Kidney (tissue), 14 donors: Measurements from ENCODE around the gene CASP2. TPM values are rescaled to one million over a fixed set of nuclear protein-coding genes. Genes with fewer than 3 reads are reported as not detected.
A peak's percentile ranks its signal among the peaks of the same experiment; 100 is the strongest.

ENCODE experiments used
- DNase-seq, 5 donors: peaks; one replicate each; pipeline ENCODE4 v3.0.0-alpha.2; 2013 to 2020
- FAIRE-seq: peaks from 2 replicates; lab custom pipeline; 2012; peaks lifted over from hg19 to GRCh38; lab: Jason Lieb, UNC
- H3K27ac ChIP-seq, 2 donors: one replicate each; pipeline ENCODE4 v1.7.0; 2013; ENCODE audit warnings: low read depth in 2 of 2, low read length in 2 of 2, inconsistent platforms in 1 of 2
- H3K27me3 ChIP-seq: one replicate; pipeline ENCODE4 v1.7.1; 2013; ENCODE audit warnings: low read length, inconsistent platforms; ENCODE audit not compliant: control insufficient read depth, insufficient read depth
- H3K36me3 ChIP-seq, 3 donors: one replicate each; pipeline versions ENCODE4 v1.7.0 to v1.7.1; 2013; ENCODE audit warnings: low read length in 3 of 3, control low read depth in 1 of 3, inconsistent platforms in 1 of 3; ENCODE audit not compliant: insufficient read depth in 3 of 3, control insufficient read depth in 2 of 3
- H3K4me1 ChIP-seq, 3 donors: one replicate each; pipeline versions ENCODE4 v1.7.0 to v1.7.1; 2013; ENCODE audit warnings: low read length in 3 of 3, inconsistent platforms in 1 of 3, low read depth in 1 of 3; ENCODE audit not compliant: control insufficient read depth in 2 of 3, insufficient read depth in 2 of 3
- H3K4me3 ChIP-seq, 3 donors: one replicate each; pipeline versions ENCODE4 v1.7.0 to v1.8.1; 2013; ENCODE audit warnings: low read length in 3 of 3, control low read depth in 1 of 3, inconsistent platforms in 1 of 3
- H3K9ac ChIP-seq, 3 donors: one replicate each; pipeline versions ENCODE4 v1.7.0 to v1.7.1; 2013; ENCODE audit warnings: low read length in 3 of 3, control low read depth in 1 of 3, inconsistent platforms in 1 of 3
- H3K9me3 ChIP-seq, 3 donors: one replicate each; pipeline versions ENCODE4 v1.7.0 to v1.7.1; 2013; ENCODE audit warnings: low read length in 3 of 3, control low read depth in 1 of 3, inconsistent platforms in 1 of 3; ENCODE audit not compliant: control insufficient read depth in 2 of 3, insufficient read depth in 1 of 3
- intact Hi-C: fragments of 100-400 bp; cut with DNase I; formaldehyde crosslinking; loops from one replicate; pipeline ENCODE4 v1.11.1; 2022
- polyA plus RNA-seq: library from polyadenylated mRNA; stranded (reverse); fragments of 350-450 nt; fragmentation: Illumina TruSeq; extraction: RNeasy Lipid Tissue Mini Kit (QIAGEN cat#74804); gene quantifications from one replicate; pipeline ENCODE4 v1.2.3, GENCODE V29; 2014; ENCODE audit warnings: low read depth, low replicate concordance; ENCODE audit not compliant: insufficient read depth
- total RNA-seq: library from RNA; stranded (reverse); fragmentation: NEBNext Ultra II Directional; extraction: Animal tissue kit (Norgen Biotek cat#: 25700); gene quantifications from one replicate; pipeline ENCODE4 v1.2.1, GENCODE V29; 2021
- TF ChIP-seq, protein P1 (sequence below): IDR thresholded peaks from 3 replicates; pipeline ENCODE4 v1.5.1; 2012; ENCODE audit warnings: mild to moderate bottlenecking, moderate library complexity, borderline replicate concordance; ENCODE audit not compliant: insufficient read depth; ENCODE audit errors: extremely low read depth
- donor health status: control.
- donor health status: control.
- donor health status: control.
- donor health status: control.
- donor health status: control.
- donor health status: DM: yes; HTN: yes; CAD: no.
- donor health status: Normal renal cell carcinoma (clear cell type).

CASP2 gene
- total and polyA plus RNA-seq, 2 donors from 2014 or later, result 6.6 to 36.2 TPM

- intact Hi-C loops, result no loop called here
- no peak overlapping the region for H3K4me3 ChIP-seq
- H3K27ac ChIP-seq, result peak overlapping the region in 1 of 2 donors; percentile 49
- DNase-seq (no peak), FAIRE-seq (no peak)
- TF ChIP-seq, protein P1, sequence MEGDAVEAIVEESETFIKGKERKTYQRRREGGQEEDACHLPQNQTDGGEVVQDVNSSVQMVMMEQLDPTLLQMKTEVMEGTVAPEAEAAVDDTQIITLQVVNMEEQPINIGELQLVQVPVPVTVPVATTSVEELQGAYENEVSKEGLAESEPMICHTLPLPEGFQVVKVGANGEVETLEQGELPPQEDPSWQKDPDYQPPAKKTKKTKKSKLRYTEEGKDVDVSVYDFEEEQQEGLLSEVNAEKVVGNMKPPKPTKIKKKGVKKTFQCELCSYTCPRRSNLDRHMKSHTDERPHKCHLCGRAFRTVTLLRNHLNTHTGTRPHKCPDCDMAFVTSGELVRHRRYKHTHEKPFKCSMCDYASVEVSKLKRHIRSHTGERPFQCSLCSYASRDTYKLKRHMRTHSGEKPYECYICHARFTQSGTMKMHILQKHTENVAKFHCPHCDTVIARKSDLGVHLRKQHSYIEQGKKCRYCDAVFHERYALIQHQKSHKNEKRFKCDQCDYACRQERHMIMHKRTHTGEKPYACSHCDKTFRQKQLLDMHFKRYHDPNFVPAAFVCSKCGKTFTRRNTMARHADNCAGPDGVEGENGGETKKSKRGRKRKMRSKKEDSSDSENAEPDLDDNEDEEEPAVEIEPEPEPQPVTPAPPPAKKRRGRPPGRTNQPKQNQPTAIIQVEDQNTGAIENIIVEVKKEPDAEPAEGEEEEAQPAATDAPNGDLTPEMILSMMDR, result no peak
- peaks cover 9 to 33% (median 16%) of the 10 kb centered on the region in 3 donors for H3K4me1 ChIP-seq
- no peaks in the 10 kb centered on the region for H3K9me3 ChIP-seq
- no peak overlapping the region for H3K9ac ChIP-seq
- H3K36me3 ChIP-seq, result no peaks in the 10 kb centered on the region
- no peaks in the 10 kb centered on the region for H3K27me3 ChIP-seq
These were observed 4.8 kb upstream of the CASP2 start for GRCh38 chr7:143283381-143283780.

- TF ChIP-seq, protein P1, result no peak
- Histone ChIP-seq H3K36me3 (no peaks in the 10 kb centered on the region), H3K27ac (peak within 1 kb of the TSS; percentile 82 to 88), H3K4me1 (peaks cover 2 to 30% (median 10%) of the 10 kb centered on the region in 3 donors), H3K9ac (peak within 1 kb of the TSS in 2 of 3 donors; percentile 13 to 71), H3K4me3 (peak within 1 kb of the TSS; percentile 56 to 78 (median 75)), H3K27me3 (no peaks in the 10 kb centered on the region), H3K9me3 (no peaks in the 10 kb centered on the region)
- intact Hi-C loops, result no loop called here
- peak; percentile 33 for FAIRE-seq
- DNase-seq, result peak; percentile 74 to 86 (median 84)
These were observed 3.3 kb upstream of the CASP2 start, which contains the start of gene TMEM139 for GRCh38 chr7:143284591-143285469. TMEM139 (plus strand) TSS chr7:143284958; CDS start chr7:143285958, 1,000 bp downstream.

DNA sequence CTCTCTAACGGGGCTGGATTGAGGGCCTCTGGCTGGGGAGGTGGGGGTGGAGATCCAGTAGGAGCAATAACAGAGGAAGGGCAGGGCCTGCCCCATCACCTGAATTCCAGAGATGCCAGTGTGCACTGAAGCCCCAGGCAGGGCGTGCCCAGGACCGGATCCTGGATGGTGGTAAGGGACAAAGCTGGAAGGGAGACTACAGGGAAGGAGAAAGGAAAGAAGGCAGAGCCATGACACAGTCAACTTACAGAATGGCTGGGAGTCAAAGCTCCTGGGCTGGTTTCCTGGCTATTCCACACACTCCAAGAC is 2.7 kb upstream of the CASP2 start:
- Histone ChIP-seq H3K27ac (peak overlapping the region; percentile 82 to 88), H3K4me1 (peaks cover 1 to 31% (median 10%) of the 10 kb centered on the region in 3 donors), H3K27me3 (no peaks in the 10 kb centered on the region), H3K4me3 (peak overlapping the region; percentile 56 to 78 (median 75)), H3K36me3 (peaks cover 0 to 1% (median 0%) of the 10 kb centered on the region in 3 donors), H3K9ac (peak overlapping the region in 2 of 3 donors; percentile 10 to 71), H3K9me3 (no peaks in the 10 kb centered on the region)
- intact Hi-C loops, result no loop called here
- peak; percentile 66 to 88 (median 77) for DNase-seq
- TF ChIP-seq, protein P1, result no peak
- no peak for FAIRE-seq
